HG03139 (cell line): Measurements from ENCODE around the gene ABHD17C.

Source experiments
- ATAC-seq: cut with Tn5 transposase; IDR thresholded peaks from one replicate; pipeline ENCODE4 v1.9.1; 2021; ENCODE audit not compliant: unreplicated experiment

The ABHD17C gene

GRCh38 chr15:80689294-80689693 is 5.8 kb upstream of the ABHD17C start:
- no peak for ATAC-seq

DNA sequence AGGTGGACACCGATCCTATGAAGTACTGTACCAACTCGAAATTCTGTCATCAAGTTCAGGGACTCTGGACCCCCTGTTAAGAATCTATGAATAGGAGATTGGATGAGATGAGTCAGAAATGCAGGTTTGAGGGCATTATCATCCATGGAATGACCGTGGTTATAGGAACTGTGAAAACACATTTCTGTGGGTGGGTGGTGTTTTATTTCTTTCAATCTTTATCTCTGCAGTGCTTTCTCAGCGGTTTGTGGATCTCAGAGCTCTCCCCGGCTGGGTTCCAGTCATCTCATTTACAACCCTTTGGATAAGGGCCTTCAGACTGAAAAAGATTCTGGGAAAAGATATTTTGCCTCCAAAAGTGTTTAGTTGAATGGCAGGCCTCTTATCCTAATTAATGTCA is 5.4 kb upstream of the ABHD17C start:
- ATAC-seq = no peak

DNA sequence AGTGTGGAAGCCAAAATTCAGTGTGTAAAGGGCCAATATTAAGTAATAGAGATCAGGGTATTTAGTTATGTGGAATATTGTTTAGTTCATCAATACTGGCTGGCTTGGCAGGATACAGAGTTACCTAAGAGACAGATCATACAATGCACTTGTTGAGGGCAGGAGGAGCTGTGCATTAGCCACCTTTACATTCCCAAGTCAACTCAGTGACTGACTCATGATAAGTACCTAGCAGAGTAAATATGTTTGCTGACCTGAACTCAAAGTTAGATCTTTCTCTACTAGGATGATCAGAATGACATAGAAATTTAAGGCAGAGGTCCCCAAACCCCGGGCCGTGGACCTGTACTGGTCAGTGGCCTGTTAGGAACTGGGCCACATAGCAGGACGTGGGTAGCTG is 3.5 kb upstream of the ABHD17C start:
- ATAC-seq = no peak

DNA sequence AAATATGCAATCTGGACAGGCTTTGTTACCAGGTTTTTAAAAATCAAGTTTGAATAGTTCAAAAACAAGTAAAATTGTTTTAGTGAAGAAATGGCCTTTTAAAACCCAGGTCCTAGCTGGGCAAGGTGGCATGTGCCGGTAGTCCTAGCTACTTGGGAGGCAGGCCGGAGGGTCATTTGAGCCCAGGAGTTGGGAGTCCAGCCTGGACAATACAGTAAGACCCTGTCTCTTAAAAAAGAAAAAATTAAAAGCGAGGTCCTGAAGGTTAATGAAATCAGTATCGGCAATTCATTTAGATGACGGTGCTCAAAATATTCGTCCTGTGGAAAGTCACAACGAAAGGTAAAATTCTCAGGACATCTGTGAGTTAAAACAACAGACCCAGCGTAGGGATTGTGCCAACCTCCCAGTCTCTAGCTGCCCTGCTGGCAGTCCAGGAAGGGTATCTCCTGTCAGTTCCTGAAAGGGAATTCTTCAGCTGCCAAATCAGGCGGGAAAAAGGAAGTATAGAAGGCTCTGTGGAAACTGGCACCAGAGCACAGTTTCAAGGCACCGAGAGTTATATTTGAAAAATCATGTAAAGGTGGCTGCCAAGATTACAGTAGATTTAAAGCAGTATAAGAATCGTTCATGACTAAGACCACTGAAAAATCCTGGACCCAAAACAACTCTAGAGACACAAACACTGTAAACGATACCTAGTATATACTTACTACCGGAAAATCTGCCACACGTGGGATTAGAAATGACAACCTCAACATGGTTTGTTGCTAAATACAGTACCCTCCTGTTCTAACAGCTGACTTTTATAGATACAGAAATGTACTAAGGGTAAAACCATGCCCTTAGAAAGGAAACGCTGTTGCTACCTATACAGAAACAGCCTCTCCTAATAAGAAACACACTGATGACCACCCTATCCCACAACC is 1.2 kb upstream of the ABHD17C start:
- peak; percentile 8 for ATAC-seq

DNA sequence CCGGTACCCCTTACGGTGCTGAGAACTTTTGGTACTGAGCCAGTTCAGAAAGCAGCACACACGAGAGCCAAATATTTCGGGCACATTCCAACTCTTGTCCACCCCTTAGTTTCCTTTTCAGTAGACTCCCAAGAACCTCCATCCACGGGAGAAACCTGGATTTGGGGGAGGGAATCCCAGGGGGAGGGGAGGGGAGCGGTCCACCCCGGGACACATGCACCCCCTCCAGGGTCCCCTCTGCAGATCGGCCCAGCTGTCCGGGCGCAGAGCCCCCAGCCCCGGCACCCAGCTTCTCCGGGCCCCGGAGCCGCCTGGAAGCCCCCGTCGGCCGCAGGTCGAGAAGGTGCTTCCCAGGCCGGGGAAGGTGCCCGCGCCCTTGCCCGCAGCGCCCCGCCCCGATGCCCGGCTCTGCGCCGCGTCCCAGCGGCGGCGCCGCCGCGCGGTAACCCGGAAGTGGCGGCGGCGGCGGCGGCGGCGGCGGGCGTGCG is 455 bp upstream of the ABHD17C start:
- ATAC-seq = peak; percentile 29

DNA sequence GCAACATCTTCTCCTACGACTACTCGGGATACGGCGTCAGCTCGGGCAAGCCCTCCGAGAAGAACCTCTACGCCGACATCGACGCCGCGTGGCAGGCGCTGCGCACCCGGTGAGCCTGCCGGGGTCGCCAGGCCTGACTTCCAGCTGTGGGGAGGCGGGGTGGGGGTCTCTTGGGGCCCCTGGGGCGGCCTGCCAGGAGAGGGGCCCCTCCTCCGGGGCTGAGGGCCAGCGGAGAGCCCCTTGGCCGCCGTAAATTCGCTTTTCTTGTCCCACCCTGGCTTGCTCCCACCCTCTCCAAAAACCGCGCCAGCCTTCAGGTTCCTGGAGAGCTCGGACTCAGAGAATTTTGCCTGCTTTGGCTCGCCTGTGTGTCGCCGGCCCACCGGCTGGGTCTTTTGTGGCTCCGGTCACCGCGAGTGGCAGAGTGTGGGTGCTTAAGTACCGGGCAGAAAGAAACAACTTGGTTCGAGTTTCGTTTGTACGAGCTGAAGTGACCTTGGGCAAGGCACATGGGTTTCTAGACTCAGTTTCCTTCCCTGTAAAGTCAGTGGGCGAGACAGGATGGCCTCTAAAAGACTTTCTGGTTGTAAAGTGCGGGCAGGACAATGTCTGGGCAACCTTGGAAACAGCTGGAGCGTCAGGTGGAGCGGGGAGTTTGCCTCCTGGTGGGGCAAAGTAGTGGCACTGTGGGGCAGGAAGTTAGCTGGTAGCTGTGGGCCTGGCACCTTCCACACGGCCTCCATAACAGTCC is 976 bp downstream of the ABHD17C start:
- no peak for ATAC-seq

- no peak for ATAC-seq
These were observed 2.1 kb downstream of the ABHD17C start for GRCh38 chr15:80697075-80697685.

DNA sequence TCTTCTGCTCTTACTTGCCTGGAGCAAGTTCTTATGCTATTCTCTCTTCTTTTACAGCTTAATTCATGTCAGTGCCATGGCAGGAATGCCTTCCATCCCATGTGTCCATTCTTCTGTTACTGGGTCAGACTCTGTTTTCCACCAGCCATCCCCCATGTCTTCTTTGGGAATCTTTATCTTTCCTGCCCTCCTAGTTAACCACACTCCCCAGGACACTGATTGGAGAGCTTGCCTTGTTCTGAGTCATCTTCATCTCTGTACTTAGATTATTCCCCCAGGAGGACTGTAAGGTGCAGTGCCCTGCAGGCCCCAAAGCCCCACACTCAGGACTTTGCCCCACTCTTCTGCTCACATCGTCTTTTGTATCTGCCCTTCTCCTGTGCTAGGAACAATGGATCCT is 3.6 kb downstream of the ABHD17C start:
- no peak for ATAC-seq

GRCh38 chr15:80699981-80700380 is 4.9 kb downstream of the ABHD17C start:
- ATAC-seq = no peak

DNA sequence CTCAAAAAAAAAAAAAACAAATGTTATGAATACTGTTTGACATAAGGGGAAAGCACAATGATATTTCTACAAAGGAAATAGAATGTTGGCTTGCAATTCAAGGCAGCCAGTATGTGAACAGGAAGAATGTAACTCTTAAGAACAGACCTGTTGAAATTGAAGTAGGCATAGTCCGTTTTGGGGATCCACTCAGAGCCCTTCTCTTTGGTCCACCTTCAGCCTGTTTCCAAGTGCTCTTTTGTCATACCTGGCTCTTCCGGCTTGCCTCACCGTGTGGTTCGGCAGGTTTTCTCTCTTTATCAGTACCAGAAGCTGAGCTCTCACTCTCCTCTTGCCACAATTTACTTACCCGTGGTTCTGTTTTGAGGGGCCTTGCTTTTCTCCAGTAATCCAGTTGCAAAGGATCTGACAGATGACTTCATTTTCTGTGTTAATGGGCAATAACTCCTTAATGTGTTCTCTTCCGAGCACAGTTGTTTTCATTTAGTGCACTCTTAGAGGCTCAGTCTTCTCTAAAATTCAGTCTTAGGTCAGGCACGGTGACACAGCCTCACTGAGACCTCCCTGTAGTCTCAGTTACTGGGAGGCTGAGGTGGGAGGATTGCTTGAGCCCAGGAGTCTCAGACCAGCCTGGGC is 6.7 kb downstream of the ABHD17C start:
- no peak for ATAC-seq

DNA sequence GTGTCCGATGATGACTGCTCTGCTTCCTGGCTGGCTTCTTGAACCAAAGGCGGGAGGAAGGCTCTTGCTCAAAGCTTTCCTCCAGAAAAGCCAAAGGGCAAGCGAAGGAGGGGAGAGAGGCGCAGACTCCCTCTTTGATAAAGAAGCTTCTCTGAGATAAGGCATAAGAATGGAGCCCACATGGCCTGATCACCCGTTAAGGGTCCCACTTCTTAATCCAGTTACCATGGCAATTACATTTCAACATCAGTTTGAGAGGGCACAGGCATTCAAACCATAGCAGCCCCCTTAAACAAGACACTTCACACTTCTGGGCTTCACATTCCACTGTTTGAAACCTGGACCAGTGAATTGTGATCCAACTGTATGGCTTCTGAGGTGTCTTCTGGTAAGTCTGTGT is 8.0 kb downstream of the ABHD17C start:
- no peak for ATAC-seq

GRCh38 chr15:80703965-80704364 is 8.9 kb downstream of the ABHD17C start:
- no peak for ATAC-seq

DNA sequence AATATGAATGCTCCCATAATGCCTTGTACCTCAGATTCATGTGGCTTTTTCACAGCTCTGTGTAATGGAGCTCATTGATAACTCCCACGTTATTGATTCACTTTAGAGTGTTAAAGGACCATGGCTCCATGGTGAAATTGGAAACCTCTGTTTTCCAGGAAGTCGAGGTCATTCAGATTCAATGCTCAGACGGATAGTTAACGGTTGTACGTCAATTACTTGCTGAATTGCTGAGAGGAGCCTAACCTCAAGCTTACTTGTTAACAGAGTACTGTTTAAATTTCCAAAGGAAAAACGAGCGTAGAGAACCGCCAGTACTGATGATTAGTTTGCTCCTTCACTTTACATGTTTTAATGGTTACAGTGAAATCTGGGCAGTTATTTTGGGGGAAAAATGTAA is 11.1 kb downstream of the ABHD17C start:
- no peak for ATAC-seq

DNA sequence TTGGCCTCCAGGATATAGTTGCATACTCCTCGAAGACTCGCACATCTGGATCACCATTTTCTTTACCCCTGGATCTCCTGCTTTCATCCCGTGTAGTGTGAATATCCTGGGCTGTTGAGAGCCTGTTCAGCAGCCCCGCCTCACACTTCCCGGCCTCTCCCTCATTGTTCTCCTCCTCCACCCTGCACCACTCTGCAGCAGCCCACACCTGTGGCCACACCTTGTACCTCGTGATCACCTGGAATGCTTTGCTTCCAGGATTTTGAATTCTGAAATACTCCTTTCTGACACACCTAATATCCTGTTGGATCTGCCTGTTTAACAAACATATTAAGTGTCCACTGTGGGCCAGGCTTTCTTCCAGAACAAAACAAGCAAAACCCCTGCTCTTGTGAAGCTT is 14.4 kb downstream of the ABHD17C start:
- no peak for ATAC-seq

DNA sequence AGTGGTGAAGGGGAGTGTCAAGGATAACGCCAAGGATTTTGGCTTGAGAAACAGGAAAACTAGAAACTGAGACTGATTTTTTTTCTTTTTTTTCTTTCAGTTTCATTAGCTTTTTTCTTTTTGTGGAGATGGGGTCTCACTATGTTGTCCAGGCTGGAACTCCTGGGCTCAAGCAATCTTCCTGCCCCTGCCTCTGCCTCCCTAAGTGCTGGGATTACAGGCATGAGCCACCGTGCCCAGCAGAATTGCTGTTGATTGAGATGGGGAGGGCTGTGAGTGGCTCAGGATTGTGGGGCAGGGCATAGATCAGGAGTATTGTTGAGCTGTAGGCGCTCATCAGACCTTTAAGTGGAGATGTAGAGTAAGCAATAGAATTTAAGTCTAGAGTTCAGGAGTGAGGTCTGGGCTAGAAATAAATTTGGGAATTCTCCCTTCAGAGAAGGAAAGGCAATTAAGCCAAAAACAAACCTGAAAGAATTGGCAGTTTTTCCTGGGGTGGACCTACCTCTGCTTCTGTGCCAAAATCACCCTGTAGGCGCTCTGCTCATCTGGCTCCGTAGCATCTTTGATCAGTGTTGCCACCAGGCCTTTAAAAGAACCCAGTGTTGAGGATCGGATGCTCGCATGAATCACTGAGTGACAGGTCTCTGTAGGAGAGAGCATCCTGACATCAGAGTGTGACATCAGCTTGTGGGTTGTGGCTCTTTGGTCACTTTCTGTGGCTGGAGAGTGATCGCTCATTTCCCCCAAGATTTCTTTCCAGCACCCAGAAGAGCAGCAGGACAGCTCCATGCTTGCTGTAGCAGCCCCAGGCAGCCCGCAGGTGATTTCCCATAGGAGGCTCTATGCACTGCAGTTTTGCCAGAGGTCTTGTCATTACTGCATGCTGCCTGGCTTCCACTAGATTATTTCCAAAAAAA is 15.8 kb downstream of the ABHD17C start:
- ATAC-seq = no peak

- ATAC-seq = no peak
These were observed 16.8 kb downstream of the ABHD17C start for GRCh38 chr15:80711886-80712285.

DNA sequence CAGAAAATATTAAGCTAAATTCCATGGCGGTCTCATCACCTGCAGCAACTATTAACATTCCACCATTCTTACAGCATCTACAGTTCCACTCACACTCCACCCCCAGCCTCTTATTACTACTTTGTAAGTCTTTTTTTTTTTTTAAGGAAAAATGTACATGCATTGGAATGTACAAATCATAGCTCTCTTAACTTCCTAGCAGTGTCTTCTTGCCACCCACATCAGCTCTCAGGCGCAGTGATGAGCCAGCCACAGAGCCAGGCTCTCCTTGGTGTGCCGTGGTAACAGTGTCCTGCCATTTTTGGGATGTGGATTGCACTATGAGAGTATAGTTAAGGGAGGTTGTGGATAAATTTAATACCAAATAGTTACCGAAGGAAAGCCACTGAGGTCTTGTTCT is 17.8 kb downstream of the ABHD17C start:
- no peak for ATAC-seq

DNA sequence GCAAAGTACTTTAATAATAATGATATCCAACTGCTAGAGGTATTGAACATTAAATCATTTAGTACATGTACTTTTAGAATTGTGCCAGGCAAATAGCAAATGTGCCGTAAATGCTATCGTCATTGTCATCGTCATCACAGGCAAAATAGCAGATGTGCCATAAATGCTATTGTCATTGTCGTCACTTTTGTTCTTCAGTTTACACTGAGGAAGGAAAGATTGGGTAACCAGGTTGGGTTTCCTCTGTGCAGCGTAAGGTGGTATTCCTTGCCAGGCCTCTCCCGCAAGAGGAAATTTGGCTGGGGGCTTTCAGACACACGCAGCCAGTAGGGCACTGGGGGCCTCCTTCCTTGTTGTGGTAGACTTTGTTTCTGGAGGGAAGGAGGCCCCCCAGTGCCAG is 26.4 kb downstream of the ABHD17C start:
- ATAC-seq = no peak

GRCh38 chr15:80722811-80723210 is 27.7 kb downstream of the ABHD17C start:
- ATAC-seq = no peak

DNA sequence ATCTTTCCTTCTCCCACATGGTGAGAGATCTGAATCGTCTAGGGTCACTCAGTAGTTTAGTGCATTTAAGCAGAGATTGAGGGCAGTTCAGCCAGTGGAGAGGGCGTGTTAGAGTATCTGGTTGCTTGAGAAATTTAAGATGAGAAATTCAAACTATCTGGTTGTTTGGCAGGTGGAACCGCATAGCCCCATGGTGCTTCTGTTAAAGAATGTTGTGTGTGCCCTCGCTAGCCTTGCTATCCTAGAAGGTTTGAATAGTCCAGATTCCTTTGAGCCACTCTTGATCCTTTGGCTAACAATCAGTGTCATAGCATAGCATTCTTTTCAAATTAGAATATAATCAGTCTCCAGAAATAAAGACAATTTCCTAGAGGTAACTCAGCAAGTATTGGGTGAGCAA is 32.1 kb downstream of the ABHD17C start:
- no peak for ATAC-seq
